Measurements from ENCODE around the gene DYRK3. TPM values are rescaled to one million over a fixed set of nuclear protein-coding genes. Genes with fewer than 3 reads are reported as not detected.

DYRK3 gene
- total RNA-seq, 1 experiment from 2014 or later, result 14.4 TPM

DNA sequence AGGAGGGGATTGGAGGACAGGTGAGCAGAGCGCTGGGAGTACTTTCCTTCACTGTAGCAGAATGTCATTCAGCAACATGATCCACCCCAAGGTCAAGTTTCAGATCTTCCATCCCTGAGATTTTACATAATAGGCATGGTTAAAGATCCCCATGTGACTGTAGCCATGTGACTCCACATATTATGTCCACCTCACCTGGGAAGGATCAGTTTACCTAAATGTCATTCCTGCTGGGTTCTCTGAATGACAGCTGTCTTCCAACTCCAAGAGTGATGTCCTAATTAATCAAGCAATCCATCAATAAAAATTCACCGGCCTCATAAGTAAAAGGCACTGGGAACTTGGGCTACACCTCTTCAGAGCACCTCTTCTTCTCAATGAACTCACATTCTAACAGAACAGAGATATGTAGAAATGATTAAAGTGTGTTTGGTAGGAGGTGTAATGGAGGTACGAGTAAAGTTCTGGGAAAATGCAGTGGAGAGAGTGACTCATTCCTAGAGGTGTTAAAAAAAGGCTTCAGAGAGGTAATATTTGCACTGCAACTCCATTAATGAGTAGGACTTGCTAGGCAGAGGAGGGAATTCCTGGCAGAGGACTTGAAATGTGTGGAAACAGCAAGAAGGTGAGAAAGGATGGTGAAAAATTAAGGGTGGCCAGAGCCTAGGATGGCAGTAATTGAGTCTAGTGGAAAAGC is 27.2 kb downstream of the DYRK3 start:
- H3K9me3 ChIP-seq (replicated peaks), result no peaks in the 10 kb centered on the region
- no peak for DNase-seq
- H3K27me3 ChIP-seq, result no peaks in the 10 kb centered on the region
- peaks cover 53% of the 10 kb centered on the region for H3K4me1 ChIP-seq
- H3K27ac ChIP-seq, result no peak overlapping the region
- H3K4me3 ChIP-seq, result no peak overlapping the region
- no peaks in the 10 kb centered on the region for H3K36me3 ChIP-seq

DNA sequence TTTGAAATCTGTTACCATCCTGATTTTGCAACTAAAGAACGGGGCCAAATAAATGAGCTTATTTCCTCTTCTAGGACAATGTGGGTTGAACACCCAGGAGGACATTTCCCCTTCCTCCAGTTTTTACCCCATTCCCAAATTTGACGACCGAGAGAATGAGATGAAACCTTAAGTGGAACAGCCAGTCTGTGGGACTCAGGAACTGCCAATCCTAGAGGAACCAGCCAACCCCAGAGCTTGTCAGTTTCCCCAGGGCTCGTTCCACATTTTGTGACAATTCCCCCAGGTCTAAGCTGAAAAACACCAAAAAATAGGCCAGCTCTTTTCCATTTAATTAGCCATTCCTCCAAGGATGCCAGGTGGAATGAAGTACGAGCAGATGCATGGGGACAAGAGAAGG is 28.0 kb downstream of the DYRK3 start:
- no peak for DNase-seq
- Histone ChIP-seq H3K4me3 (no peak overlapping the region), H3K9me3 (replicated peaks) (no peaks in the 10 kb centered on the region), H3K27me3 (no peaks in the 10 kb centered on the region), H3K4me1 (peaks cover 46% of the 10 kb centered on the region), H3K27ac (peak overlapping the region; percentile 1; the same call in 1 of the 2 replicates), H3K36me3 (no peaks in the 10 kb centered on the region)

DNA sequence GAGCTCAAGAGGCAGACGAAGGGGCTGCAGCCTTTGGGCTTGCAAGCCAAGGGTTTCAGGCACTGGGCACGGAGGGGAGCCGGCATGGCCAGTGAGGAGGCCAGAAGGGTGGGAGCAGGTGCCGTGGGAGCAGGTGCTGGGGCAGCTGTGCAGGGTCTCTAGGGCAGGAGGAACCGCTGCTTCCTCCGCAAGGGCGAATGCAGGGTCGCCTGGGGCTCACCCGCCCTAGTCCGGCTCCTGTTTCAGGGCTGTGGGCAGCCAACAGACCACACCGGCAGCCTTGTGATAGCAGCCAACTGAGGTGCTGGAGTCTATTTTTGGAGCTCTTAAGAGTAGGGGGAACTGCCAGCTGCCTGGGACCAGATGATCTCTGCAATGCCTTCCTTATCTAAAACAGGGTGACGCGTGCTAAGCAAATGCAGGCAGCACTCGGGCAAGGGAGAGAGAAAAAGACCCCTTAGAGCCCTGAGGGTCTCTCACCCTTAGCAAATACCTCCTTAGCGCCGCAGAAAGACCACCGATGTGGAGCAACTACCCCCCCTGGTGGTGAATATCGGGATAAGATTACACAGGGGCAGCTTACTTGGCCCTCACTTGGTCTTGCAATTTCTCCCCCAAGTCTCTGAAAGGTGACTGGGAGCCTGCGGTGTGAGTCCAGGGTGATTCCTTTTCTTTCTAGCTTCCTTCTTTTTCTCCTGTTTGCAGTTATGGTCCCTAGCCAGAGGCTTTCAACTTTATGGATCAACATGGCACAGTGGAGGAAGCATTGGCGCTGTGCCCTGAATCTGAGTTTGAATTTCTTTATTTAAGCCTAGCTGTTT is 28.7 kb downstream of the DYRK3 start:
- Histone ChIP-seq H3K27me3 (no peaks in the 10 kb centered on the region), H3K4me3 (no peak overlapping the region)
- peak; percentile 96 to 97 for DNase-seq

DNA sequence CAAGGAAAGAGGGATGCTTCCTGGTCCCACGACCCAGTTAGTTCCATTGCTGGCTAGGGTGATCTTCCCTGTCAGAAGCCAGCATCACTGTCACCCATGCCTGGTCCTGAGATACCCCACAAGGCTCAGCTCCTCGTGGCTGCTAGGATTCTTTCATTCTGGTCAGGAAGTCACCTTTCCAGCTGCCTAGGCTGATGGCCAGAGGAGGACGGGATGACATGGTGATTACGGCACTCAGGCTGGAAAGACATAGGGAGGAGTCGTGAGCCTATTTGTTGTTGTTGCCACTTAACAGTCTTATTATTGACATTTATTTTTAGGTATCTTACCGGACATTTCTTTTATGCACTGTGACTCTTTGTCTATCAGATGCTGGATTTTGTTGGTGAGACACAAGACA is 29.4 kb downstream of the DYRK3 start:
- H3K27ac ChIP-seq, result peak overlapping the region; percentile 30
- peak in 1 of 2 experiments; percentile 39 for DNase-seq
- H3K27me3 ChIP-seq, result no peaks in the 10 kb centered on the region
- H3K4me1 ChIP-seq, result peaks cover 36% of the 10 kb centered on the region
- no peaks in the 10 kb centered on the region for H3K36me3 ChIP-seq
- H3K9me3 ChIP-seq (replicated peaks), result no peaks in the 10 kb centered on the region
- H3K4me3 ChIP-seq, result no peak overlapping the region; the same call in 1 of the 2 replicates

More for the DNA sequence above, 28.7 kb downstream of the DYRK3 start:
- Histone ChIP-seq H3K36me3 (no peaks in the 10 kb centered on the region), H3K4me1 (peaks cover 41% of the 10 kb centered on the region), H3K27ac (peak overlapping the region; percentile 30), H3K9me3 (replicated peaks) (no peaks in the 10 kb centered on the region)

DNA sequence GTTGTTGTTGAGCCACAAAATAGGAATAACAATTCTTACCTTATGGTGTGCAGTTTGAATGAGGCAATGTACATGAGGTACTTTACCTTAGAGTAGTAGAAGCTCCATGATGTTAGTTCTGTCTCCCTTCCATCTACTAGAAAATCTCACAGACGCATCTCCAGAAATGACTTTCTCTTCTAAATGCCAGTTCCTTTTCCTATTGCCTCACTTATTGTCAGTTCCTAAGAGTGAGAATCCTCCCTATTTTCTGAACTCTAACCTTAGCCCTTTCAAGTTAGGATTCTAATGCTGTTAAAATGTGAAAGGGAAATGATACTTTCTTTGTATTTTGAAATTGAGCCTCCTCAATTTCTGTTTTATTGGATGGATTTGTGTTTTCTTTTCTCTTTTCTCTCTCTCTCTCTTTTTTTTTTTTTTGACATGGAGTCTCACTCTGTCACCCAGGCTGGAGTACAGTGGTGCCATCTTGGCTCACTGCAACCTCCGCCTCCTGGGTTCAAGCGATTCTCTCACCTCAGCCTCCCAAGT is 30.8 kb downstream of the DYRK3 start:
- no peak overlapping the region for H3K4me3 ChIP-seq
- no peak for DNase-seq
- H3K36me3 ChIP-seq, result no peaks in the 10 kb centered on the region

DNA sequence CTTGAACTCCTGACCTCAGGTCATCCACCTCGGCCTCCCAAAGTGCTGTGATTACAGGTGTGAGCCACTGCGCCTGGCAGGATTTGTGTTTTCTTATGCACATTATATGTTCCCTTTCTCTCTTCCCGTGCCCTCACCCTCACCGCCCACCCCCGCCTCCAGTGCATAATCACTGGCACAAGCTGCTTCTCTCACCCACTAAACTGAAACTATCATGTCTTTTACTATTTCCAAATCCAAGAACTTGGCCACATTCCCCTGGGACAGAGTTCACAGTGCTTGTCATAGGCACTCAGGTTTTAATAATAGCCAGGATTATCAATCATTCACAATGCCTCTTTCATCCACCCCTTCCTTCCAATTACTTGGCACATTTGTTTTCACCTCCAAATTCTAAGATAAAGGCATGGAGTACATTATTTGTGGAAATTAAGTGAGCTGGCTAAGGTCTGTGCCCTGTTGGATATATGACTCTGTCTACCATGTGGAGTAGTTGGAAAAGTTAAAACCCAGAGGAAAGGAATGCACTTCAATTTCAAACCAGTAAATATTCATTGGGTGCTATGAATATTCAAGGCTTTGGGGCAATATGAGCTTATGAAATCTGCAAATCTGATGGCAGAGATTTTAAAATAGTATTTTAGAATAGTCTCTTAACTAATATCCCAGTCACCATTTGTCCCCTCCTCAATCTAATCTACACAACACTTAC is 31.8 kb downstream of the DYRK3 start:
- Histone ChIP-seq H3K27ac (no peak overlapping the region), H3K4me3 (no peak overlapping the region), H3K27me3 (no peaks in the 10 kb centered on the region), H3K36me3 (no peaks in the 10 kb centered on the region), H3K4me1 (peaks cover 34% of the 10 kb centered on the region), H3K9me3 (replicated peaks) (no peaks in the 10 kb centered on the region)
- DNase-seq, result no peak

More for the DNA sequence above, 30.8 kb downstream of the DYRK3 start:
- H3K9me3 ChIP-seq (replicated peaks), result no peaks in the 10 kb centered on the region
- H3K27ac ChIP-seq, result no peak overlapping the region
- H3K27me3 ChIP-seq, result no peaks in the 10 kb centered on the region
- peaks cover 32% of the 10 kb centered on the region for H3K4me1 ChIP-seq

DNA sequence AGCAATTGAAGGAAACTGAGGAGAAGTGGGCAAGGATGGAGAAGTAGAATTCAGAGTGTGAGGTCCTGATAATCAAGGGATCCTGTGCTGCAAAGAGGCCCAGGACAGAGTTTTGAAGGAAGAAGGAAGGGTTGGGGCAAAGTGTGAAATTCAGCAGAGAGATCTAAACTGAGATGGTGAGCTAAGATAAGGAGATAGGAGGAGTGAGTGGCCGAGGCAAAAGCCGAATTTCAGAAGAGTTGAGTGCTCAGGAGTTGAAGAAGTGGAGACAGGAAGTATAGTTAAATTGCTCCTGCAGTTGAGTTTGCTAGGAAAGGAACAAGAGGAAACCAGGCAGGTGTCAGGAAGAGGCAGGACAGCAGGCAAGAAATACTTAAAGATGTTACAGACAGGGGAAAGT is 33.0 kb downstream of the DYRK3 start:
- H3K4me1 ChIP-seq, result peaks cover 34% of the 10 kb centered on the region

DNA sequence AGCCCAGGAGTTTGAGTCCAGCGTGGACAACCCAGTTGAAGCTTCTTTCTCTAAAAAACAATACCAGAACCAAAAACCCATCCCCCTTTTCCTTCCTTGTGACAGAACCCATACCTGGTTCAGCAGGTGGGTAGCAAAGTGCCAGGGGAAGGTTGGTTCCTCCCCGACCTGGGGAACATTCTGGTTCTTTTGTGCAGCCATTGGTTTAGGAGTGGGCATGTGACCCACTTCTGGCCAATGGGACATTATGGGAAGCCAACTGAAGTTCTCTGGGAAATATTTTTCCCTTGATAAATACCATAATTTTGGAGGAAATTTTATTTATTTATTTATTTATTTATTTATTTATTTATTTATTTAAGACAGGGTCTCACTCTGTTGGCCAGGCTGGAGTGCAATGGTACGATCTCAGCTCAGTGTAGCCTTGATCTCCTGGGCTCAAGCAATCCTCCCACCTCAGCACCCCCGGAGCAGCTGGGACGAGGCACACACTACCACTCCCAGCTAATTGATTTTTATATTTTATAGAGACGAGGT is 33.6 kb downstream of the DYRK3 start:
- no peak for DNase-seq
- no peak overlapping the region for H3K4me3 ChIP-seq
- H3K27me3 ChIP-seq, result no peaks in the 10 kb centered on the region
- no peaks in the 10 kb centered on the region for H3K9me3 ChIP-seq (replicated peaks)
- no peaks in the 10 kb centered on the region for H3K36me3 ChIP-seq
- peaks cover 36% of the 10 kb centered on the region for H3K4me1 ChIP-seq
- H3K27ac ChIP-seq, result no peak overlapping the region

More for the DNA sequence above, 33.0 kb downstream of the DYRK3 start:
- H3K36me3 ChIP-seq, result no peaks in the 10 kb centered on the region
- H3K27me3 ChIP-seq, result no peaks in the 10 kb centered on the region
- no peak overlapping the region for H3K4me3 ChIP-seq
- DNase-seq, result no peak
- no peaks in the 10 kb centered on the region for H3K9me3 ChIP-seq (replicated peaks)
- H3K27ac ChIP-seq, result no peak overlapping the region

DNA sequence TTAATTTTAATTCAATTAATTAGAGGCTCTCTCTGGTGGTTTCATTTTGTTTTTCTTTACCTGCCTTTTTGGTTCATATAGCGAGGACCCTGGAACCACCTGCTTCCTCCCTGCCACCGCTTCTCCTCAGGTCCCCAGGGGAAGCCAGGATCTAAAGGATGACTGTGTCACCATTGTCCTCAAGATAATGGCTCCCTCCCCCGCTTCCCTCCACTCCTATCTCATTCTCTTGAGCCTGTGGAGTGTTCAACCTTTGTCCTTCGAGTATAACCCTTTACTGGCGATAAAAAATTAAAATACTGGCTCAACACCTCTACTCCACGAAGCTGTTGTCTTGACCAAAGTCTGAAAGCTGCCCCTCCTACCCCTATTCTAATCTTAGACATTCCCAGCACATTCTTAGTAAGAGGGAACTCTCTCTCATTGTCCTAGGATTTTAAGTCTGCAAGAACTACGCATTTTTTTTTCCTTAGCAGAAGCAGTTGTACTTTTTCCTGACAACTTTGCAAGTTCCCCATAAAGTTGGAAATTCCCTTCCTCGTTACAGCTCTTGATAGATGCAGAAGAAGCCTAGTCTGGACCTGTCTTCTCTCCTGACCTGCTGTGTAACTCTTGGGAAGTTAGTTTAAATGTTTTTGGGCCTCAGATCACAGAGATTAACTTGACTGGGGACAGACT is 36.8 kb downstream of the DYRK3 start:
- Histone ChIP-seq H3K4me1 (peaks cover 46% of the 10 kb centered on the region), H3K4me3 (no peak overlapping the region), H3K27ac (no peak overlapping the region), H3K36me3 (no peaks in the 10 kb centered on the region), H3K9me3 (replicated peaks) (no peaks in the 10 kb centered on the region), H3K27me3 (no peaks in the 10 kb centered on the region)
- DNase-seq, result no peak

DNA sequence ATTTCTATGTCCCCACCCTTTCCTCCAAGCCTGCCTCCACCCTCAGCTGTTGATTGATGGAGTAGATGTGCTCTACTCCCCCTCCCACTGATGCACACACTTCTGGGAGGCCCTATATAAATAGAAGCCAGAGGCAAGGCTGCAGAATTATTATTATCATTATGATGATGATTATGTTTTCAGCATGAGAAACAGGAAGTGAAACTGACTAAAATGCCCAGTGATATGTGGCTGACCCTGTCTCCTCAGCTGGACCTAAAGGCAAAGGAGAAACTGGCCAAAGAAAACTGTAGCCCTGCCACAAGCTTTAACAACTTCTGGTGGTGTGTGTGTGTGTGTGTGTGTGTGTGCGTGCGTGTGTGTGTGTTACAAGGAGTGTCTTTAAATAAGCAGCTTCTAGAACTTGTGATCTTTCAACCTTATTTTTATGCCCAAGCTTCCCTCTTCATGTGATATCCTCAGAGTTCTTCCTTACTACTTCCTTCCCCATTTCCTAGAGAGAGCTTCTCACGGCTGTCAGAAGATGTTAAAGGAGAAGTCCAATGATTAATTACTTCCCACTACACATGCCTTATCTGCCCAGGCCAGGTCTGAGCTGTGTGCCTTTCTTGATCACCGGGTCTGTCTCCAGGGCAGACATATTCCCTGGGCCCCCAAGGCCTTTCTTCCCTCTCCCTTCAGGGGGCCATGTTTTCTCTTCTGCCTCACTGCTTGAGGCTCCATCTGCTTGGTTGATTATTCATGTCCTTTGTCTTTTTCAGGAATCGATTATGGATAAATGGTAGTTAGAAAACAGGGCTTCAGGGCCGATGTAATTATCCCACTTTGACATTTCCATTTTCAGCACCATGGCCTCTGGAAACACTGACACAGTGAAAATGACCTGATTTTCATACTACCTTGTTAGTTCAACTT is 37.8 kb downstream of the DYRK3 start:
- no peak for DNase-seq
- Histone ChIP-seq H3K27ac (no peak overlapping the region), H3K4me1 (peaks cover 46% of the 10 kb centered on the region), H3K4me3 (no peak overlapping the region), H3K9me3 (replicated peaks) (no peaks in the 10 kb centered on the region), H3K27me3 (no peaks in the 10 kb centered on the region), H3K36me3 (no peaks in the 10 kb centered on the region)

DNA sequence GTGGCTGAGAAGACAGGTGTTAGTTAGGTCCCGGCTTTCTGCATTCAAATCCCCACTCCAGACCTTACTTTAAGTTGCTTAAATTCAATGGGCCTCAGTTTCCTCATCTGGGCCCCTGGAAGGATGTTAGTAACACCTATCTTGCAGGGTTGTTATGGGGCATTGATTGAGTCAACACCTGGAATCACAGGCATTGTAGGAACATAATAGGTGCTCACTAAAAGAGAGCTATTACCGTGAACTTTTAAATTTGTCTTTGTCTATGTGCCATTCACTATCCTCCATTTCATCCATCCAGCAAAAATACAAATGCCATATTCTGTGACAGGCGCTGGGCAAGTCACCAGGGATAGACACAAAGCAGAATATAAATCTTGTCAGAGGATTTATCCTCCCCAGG is 38.9 kb downstream of the DYRK3 start:
- Histone ChIP-seq H3K36me3 (no peaks in the 10 kb centered on the region), H3K27me3 (no peaks in the 10 kb centered on the region), H3K27ac (peak overlapping the region; percentile 63), H3K4me3 (no peak overlapping the region), H3K4me1 (peaks cover 46% of the 10 kb centered on the region), H3K9me3 (replicated peaks) (no peaks in the 10 kb centered on the region)
- DNase-seq, result no peak

DNA sequence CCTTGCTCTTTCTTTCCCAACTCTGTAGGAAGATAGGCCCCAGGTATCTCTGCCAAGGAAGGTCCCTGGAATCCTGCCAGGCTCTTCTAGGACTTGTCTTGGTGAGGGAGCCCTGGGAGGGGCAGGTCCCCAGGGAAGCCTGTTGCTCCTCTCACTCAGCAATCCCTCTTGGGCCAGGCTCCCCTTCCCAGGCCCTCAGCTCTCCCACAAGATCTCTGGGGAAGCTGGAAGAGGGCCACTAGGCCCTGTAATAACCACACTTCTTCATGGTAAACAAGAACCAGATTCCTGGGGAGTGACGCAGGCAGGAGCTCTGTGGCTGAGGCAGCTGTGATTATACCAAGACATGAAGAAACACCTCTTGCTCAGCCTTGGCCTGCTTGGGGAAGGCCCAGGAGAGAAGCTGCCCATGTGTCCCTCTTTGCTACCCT is 39.4 kb downstream of the DYRK3 start:
- peak; percentile 97 for DNase-seq
- H3K27me3 ChIP-seq, result no peaks in the 10 kb centered on the region
- no peak overlapping the region for H3K4me3 ChIP-seq
- H3K4me1 ChIP-seq, result peaks cover 47% of the 10 kb centered on the region
- H3K36me3 ChIP-seq, result no peaks in the 10 kb centered on the region
- H3K27ac ChIP-seq, result peak overlapping the region; percentile 63
- no peaks in the 10 kb centered on the region for H3K9me3 ChIP-seq (replicated peaks)

DNA sequence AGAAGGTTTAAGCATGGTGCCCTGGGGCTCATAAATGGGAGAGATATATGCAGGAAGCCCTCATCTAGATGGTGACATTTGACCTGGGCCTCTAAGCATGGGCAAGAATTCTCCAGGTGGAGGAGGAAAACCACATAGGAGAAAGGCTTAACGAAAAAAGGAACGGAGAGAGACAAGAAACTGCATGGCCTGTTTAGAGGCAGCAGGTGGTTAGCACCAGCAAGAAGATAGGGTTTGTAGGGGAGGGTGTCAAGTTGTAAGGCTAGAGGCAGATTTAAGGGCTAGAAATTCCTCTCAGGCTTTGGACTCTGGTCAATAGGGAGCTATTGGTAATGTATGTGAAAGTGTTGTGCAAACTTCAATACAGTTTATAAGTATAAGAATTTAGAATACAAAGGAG is 41.2 kb downstream of the DYRK3 start:
- H3K4me3 ChIP-seq, result no peak overlapping the region
- H3K4me1 ChIP-seq, result peaks cover 55% of the 10 kb centered on the region
- H3K27me3 ChIP-seq, result no peaks in the 10 kb centered on the region

More for the DNA sequence above, 41.2 kb downstream of the DYRK3 start:
- H3K36me3 ChIP-seq, result no peaks in the 10 kb centered on the region
- no peak for DNase-seq
- H3K9me3 ChIP-seq (replicated peaks), result no peaks in the 10 kb centered on the region
- H3K27ac ChIP-seq, result no peak overlapping the region

Measured in SJCRH30 (cell line).